Sigmoid colon (tissue), 4 donors: Measurements from ENCODE around the gene CRTC3.

ENCODE experiments used
- CTCF ChIP-seq, 4 experiments: fragments of 450-650 bp in 3 of 4; fragments of 200-600 bp in 1 of 4; IDR thresholded peaks; one replicate each; pipeline ENCODE4 v1.5.1; 2016 to 2019; ENCODE audit warnings: antibody characterized with exemption in 4 of 4, mild to moderate bottlenecking in 3 of 4, moderate library complexity in 2 of 4
- EP300 ChIP-seq, 4 donors: sonication (generic); formaldehyde crosslinking; IDR thresholded peaks; one replicate each; pipeline ENCODE4 v1.6.1; 2017; ENCODE audit warnings: antibody characterized with exemption in 4 of 4
- POLR2A ChIP-seq, 2 donors: fragments of 450-650 bp; IDR thresholded peaks; one replicate each; pipeline ENCODE4 v1.6.1; 2016; ENCODE audit warnings: antibody characterized with exemption in 2 of 2, mild to moderate bottlenecking in 2 of 2, moderate library complexity in 2 of 2

DNA sequence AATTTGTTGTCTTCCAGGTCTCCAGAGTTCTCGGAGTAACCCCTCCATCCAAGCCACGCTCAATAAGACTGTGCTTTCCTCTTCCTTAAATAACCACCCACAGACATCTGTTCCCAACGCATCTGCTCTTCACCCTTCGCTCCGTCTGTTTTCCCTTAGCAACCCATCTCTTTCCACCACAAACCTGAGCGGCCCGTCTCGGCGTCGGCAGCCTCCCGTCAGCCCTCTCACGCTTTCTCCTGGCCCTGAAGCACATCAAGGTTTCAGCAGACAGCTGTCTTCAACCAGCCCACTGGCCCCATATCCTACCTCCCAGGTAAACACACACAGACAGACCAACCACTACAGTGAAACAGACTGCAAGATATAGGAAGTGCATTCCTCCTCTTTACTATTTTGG, 99.5 kb downstream of the CRTC3 start:
- TF ChIP-seq CTCF (IDR thresholded peaks at IDR 0.05) (no peak), POLR2A (IDR thresholded peaks at IDR 0.05) (no peak), EP300 (IDR thresholded peaks at IDR 0.05) (no peak)
